Inflammatory macrophage treated with lipopolysaccharide for 1 hour (primary cell): Measurements from ENCODE around the gene HOXA10.

ENCODE experiments used
- DNase-seq, 2 donors: peaks; one replicate each; pipeline ENCODE4 v3.0.0-alpha.2; 2020 to 2022

HOXA10 gene

GRCh38 chr7:27165089-27165995 lies 8.8 kb downstream of the HOXA10 start, which contains the start of gene HOXA9:
Gene HOXA9 (minus strand): TSS chr7:27165537. CDS start chr7:27165457, 80 bp downstream.
- peak; percentile 66 to 83 for DNase-seq

GRCh38 chr7:27164367-27165088 lies 9.6 kb downstream of the HOXA10 start:
- DNase-seq = peak in 1 of 2 donors; percentile 16

- DNase-seq = no peak
These were observed 10.1 kb downstream of the HOXA10 start for GRCh38 chr7:27164045-27164366.

GRCh38 chr7:27163288-27164044 lies 10.7 kb downstream of the HOXA10 start:
- DNase-seq = no peak

GRCh38 chr7:27162561-27163287 lies 11.4 kb downstream of the HOXA10 start:
- no peak for DNase-seq

GRCh38 chr7:27161721-27162560 lies 12.2 kb downstream of the HOXA10 start:
- no peak for DNase-seq

- DNase-seq = peak; percentile 39 to 57
These were observed 12.9 kb downstream of the HOXA10 start for GRCh38 chr7:27161214-27161720.

- peak; percentile 61 to 89 for DNase-seq
These were observed 13.4 kb downstream of the HOXA10 start for GRCh38 chr7:27160546-27161213.

- DNase-seq = peak in 1 of 2 donors; percentile 11
These were observed 14.0 kb downstream of the HOXA10 start for GRCh38 chr7:27160145-27160545.

- DNase-seq = no peak
These were observed 14.6 kb downstream of the HOXA10 start for GRCh38 chr7:27159266-27160144.

- peak in 1 of 2 donors; percentile 37 for DNase-seq
These were observed 15.5 kb downstream of the HOXA10 start for GRCh38 chr7:27158436-27159265.

GRCh38 chr7:27157702-27158431 lies 16.3 kb downstream of the HOXA10 start:
- peak in 1 of 2 donors; percentile 5 for DNase-seq

- DNase-seq = no peak
These were observed 17.0 kb downstream of the HOXA10 start for GRCh38 chr7:27156916-27157701.

GRCh38 chr7:27156508-27156898 lies 17.6 kb downstream of the HOXA10 start, which contains the start of gene HOXA7:
Gene HOXA7 (minus strand): TSS chr7:27156675. CDS start chr7:27156545, 130 bp downstream.
- DNase-seq = no peak

GRCh38 chr7:27155816-27156507 lies 18.2 kb downstream of the HOXA10 start:
- peak in 1 of 2 donors; percentile 12 for DNase-seq
